Measurements from ENCODE around the gene NEB.

The NEB gene

DNA sequence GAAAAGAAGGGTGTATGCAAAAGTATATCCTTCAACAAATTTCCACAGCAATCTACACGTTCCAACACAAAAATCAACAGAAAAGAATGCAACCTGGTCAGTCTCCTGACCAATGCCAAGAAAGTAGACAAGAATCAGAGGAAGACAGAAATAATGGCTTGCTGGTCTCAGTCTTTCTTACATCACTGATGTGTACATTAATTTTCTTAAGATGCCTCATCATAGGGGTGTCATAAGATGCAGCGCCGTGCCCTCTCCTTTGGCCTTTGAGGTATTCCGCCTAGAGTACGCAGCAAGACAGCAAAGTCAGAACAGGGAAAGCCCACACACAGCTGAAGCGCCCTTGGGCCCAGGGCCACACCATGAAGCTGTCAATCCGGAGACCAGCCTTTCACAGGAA is 211.7 kb downstream of the NEB start:
- TF ChIP-seq, protein P1, sequence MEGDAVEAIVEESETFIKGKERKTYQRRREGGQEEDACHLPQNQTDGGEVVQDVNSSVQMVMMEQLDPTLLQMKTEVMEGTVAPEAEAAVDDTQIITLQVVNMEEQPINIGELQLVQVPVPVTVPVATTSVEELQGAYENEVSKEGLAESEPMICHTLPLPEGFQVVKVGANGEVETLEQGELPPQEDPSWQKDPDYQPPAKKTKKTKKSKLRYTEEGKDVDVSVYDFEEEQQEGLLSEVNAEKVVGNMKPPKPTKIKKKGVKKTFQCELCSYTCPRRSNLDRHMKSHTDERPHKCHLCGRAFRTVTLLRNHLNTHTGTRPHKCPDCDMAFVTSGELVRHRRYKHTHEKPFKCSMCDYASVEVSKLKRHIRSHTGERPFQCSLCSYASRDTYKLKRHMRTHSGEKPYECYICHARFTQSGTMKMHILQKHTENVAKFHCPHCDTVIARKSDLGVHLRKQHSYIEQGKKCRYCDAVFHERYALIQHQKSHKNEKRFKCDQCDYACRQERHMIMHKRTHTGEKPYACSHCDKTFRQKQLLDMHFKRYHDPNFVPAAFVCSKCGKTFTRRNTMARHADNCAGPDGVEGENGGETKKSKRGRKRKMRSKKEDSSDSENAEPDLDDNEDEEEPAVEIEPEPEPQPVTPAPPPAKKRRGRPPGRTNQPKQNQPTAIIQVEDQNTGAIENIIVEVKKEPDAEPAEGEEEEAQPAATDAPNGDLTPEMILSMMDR (IDR thresholded peaks at IDR 0.05) = no peak

DNA sequence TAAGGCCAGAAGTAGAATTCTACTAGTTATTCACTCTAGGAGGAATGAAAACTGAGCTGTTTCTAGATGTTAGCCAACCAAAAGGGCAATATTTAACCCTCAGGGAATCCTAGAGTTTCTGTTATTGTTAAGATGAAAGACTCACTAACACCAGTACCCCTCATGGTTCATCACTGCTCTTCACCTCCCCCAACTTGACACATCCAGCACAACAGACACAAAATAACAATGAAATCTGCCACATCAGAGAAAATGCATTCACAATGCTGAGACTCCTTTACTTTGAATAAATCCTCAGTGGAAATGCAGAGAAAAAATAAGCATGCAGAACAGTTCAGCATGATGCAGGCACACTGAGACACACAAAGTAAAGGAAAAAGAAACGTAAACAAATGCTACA is 213.3 kb downstream of the NEB start:
- TF ChIP-seq, protein P1 (IDR thresholded peaks at IDR 0.05) = no peak

DNA sequence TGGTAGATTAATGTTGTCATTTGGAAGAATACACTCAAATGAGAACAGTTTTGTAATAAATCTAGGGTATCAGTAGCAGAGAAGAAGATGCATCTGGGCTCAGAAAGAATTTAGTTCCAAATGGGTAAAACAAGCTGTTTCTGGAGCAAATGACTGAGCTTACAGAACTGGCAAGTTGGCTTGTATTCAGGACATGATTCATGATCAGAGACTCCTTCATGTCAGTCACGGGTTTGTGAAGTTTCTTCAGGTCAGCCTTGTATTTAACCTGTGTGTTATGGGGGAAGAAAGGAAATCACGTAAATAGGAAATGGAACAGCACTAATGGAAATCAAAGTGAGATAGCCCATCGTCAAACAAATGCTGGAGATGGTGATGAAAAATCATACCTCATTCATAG is 215.5 kb downstream of the NEB start:
- TF ChIP-seq, protein P1 (IDR thresholded peaks at IDR 0.05) = no peak

DNA sequence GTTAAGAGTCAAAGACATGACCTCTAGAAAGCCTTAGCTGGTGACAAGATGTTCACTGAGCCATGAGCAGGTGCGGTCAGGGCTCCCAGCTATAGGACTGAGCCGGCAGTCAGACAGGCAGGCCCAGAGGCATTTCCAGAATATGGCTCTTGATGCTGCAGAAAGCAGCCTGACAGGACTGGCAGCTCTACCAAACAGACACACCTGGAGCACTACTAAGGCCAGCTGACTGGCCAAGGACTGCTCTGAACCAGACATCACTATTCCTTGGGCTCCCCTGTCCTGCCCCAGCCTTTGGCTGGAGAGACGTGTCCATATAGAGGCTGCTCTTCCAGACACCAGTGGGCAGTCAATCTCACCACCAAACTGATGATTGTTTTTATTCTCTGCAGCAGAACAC is 225.8 kb downstream of the NEB start:
- TF ChIP-seq, protein P1 (IDR thresholded peaks at IDR 0.05) = no peak

DNA sequence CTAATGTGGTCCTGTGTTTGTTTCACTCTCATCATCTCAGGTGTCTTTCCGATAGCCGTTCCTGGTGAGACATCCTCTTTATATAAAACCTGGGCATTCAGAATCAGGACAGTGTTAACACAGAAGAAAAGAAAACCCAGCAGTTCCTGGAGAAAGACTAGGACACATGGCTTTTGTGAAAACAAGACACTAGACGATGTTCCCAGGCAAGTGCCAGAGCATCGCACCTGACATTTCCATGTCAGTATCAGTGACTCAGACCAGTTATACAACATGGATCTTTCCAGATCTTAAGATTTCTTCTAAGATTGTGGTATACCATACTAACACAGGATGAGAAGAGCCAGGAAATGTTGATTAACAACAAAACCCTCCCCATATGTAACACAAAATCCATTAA is 228.1 kb downstream of the NEB start:
- TF ChIP-seq, protein P1 (IDR thresholded peaks at IDR 0.05) = no peak

DNA sequence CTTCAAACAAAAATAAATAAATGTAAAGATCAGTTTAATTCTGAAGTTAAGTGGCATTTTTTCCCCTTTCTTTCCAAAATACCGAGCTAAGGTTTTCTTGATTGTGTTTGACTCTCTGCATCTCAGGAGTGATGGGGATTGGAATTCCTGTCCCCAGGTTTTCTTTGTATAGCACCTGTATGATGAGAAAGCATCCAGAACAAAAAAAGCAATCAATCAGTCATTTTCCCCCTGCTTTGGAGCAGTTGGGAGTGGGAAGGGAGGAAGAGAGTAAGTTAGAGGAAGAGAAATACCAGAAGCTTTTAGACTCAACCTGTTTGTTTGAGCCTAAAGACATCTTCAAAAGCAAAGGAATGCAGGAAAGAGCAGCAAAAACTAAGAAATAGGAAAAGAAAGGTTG is 236.1 kb downstream of the NEB start:
- TF ChIP-seq, protein P1 (IDR thresholded peaks at IDR 0.05) = no peak

DNA sequence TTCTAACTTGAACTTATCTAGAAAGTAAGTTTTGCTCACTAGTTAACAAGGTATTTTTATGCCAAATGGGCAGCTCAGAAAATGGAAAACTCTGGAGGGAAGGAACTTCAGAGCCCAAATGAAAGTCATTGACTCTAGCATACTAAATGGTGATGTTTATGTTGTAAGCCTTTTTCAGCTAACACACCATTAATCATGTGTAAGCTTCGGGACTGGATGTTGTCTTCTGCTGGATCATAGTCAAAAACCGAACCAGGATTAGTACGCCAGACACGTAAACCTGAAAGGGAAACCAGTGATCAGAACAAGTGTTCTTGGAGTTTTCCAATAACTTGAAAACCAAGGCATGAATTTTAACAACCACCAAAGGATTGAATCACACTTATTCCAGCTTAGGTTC is 242.8 kb downstream of the NEB start:
- TF ChIP-seq, protein P1 (IDR thresholded peaks at IDR 0.05) = no peak

DNA sequence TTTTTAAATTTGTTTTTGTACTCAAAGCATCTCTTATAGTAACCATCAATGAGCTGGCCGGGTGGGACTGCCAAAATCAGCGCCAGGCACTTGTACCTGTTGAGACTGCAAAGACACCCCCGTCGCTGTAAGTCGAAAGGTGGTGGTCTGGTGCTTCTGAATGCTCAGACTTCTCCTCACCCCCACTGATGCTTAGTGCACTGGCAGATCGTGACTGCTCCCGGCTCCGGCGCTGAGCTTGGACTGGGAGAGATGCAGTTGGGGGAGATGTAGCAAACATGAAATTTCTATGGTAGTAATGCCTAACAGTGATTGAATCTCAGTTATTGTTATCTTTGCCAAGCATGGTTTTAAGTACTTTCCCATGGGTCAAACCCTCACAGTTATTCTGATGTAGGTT is 244.0 kb downstream of the NEB start:
- TF ChIP-seq, protein P1 (IDR thresholded peaks at IDR 0.05) = no peak

All from LNCAP (cell line).